GM21786 (cell line): ENCODE data around the gene AIF1.

ENCODE experiments used
- ATAC-seq: cut with Tn5 transposase; IDR thresholded peaks from one replicate; pipeline ENCODE4 v1.9.1; 2021; ENCODE audit not compliant: unreplicated experiment

The AIF1 gene

GRCh38 chr6:31641370-31641769 lies 26.3 kb downstream of the AIF1 start:
- no peak for ATAC-seq

DNA sequence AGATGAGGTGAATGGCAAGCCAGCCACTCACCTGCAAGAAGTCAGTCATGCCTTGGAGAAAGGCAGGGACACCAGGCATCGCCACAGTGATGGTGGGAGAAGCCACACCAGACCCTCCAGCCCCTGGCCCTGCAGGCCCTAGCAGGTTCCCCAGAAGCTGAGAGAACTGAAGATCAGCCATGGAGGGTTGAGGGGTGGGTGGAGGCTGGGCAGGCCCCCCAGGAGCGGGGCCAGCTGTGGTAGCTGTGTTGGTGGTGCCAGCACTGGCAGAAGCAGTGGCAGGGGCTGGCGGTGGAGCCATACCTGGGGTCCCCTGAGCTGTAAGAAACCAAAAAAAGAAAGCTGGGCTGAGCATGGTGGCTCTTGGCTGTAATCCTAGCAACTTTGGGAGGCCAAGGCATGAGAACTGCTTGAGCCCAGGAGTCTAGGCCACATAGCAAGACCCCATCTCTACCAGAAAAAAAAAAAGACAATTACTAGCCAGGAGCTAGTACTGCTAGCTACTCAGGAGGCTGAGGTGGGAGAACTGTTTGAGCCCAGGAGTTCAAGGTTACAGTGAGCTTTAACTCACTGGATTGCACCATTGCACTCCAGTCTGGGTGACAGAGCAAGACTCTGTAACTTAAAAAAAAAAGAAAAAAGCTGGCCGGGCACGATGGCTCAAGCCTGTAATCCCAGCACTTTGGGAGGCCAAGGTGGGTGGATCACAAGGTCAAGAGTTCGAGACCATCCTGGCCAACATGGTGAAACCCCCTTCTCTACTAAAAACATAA lies 27.9 kb downstream of the AIF1 start:
- ATAC-seq, result no peak

- ATAC-seq, result no peak
Measured at GRCh38 chr6:31643818-31644454, 28.9 kb downstream of the AIF1 start.

DNA sequence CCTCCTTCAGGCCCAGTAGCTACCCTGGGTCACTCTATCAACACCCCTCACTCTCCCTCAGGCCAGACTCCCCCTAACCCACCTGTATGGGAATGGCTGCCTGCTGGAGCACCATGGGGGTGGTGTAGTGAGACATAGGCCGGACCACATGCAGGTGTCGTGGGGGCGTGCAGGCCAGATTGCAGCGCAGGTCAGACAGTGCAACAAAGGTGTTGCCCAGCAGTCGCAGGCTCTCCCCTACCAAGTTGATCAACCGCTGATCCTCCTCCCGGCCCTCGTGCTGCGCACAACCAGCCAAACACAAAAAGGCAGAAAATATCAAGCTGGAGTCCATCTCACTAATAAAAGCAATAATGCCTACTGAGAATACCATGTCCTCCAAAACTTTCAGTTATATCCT lies 30.3 kb downstream of the AIF1 start:
- ATAC-seq, result no peak

DNA sequence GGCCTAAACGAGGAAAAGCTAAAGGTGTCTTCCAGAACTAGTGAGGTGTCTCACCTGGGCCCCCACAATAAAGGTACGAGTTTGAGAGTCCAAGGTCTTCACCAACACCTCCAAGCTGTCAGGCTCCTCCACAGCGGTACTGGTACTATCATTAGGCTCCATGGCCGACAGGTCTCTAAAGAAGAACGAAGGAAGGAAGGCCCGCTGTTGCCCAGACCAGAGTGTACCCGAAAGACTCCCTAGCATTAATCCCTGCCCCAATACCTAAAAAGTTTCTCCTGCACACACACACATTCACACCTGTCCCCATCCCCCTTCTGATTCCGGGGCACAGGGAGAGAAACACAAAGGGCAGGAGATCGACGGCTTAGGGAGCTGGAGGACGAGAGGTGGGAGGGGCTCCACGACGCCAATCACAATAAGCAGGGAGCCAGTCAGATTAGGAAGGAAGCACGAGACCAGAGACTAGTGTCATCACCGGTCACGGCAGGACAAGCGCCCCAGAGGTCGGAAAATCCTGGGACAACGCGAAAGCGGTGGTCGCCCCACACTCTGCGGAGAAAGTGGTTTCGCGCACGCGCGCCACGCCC lies 36.7 kb downstream of the AIF1 start:
- ATAC-seq, result peak; percentile 26

DNA sequence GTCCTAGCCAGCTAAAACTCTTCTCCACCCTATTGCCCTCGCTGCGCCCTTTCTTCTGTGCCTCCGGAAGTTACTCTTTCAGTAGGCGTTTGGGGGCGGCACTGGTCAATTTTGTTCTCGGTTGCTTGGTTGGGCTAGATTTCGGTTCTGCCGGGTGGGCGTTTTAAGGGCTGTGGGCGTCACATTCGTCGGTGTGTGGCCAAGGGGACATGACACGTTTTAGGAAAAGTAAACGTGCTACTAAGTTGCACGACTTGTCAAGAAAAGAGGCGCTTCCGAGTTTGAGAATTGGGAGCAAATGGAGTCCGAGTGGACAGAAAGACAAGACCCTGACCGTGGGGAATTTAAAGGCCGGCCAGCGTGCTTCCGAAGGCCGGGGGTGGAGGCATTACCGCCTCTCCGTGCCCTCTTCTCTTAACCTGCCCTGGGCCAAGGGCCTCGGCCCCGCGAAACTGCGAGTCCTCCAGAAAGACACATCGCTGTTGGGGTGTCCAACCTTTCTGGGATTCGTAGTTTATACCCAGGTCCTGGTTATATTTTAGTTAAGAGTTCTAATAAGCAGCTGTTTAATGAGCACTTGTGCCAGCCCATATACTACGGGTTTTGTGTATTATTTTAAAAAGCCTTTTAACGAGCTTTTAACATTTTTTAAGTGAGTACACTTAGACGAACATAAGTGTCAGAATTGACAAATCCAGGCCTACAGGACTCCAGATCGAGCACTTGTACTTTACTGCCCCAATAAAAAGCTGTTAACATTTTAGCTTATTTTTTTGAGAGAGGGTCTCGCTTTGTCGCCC lies 38.1 kb downstream of the AIF1 start:
- ATAC-seq, result peak; percentile 57

DNA sequence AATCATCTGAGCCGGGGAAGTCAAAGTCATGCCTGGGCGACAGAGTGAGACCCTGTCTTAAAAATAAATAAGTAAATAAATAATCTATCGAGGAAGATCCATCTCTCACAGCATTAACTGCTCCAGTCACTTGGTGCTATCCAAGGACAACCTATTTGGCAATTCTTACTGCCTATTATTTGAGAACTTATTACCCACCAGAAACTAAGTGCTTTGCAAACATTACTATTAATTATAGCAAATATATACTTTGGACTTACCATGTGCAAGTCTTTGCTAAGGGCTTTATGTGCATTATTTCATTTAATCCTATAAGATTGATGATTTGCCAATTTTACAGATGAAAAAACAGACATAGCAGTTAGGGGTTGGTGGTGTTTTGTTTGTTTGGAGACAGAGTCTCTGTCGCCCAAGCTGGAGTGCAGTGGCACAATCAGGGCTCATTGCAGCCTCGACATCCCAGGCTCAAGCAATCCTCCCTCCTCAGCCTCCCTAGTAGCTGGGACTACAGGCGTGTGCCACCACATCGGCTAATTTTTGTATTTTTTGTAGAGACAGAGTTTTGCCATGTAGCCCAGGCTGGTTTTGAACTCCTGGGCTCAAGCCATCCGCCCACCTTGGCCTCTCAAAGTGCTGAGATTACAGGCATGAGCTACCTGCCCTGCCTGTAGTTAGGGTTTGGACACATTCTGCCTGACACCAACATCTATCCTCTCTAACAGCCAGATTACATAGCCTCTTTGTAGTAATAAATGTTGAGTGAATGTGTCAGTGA lies 39.7 kb downstream of the AIF1 start:
- ATAC-seq, result no peak

DNA sequence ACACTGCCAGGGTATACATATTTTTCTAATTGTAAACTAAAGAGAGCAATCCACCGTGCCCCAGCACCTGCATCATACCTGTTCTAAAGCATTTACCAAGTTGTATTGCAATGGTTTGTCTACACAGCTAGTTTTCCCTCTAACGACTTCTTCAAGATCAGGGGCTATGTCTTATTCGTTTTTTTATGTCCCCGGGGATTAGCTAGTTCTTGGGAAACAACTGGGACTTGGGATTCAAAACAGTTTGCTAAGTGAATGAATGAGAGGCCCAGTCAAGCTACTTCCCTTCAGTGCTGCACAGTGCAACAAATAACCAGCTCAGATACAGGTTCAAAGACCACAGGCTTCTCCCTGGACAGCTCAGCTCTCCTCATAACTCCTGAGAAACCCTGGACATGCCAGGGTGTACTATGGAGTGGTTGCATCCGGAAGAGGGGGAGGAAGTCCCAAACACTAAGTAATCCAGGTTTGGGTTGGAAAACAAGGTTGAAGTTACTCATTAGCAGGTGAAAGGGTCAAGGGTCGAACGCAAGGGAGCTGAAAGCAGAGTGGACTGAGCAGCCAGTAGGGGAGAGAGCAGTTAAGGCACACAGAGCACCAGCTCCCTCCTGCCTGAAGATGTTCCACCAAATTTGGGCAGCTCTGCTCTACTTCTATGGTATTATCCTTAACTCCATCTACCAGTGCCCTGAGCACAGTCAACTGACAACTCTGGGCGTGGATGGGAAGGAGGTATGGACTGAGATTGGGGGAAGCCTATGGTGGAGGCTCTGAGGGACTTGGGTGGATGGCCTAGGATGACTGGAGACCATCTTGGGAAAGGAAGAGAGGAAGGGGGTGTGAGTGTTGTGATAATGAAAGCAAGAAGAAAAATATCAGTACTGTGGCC lies 40.6 kb downstream of the AIF1 start, which contains the start of gene APOM:
APOM (plus strand) TSS at position 546 of the 889 bp plus-strand sequence; CDS start at position 619, 73 bp downstream.
- no peak for ATAC-seq

GRCh38 chr6:31657406-31658157 lies 42.5 kb downstream of the AIF1 start:
- no peak for ATAC-seq

GRCh38 chr6:31658158-31658688 lies 43.2 kb downstream of the AIF1 start:
- ATAC-seq, result no peak

DNA sequence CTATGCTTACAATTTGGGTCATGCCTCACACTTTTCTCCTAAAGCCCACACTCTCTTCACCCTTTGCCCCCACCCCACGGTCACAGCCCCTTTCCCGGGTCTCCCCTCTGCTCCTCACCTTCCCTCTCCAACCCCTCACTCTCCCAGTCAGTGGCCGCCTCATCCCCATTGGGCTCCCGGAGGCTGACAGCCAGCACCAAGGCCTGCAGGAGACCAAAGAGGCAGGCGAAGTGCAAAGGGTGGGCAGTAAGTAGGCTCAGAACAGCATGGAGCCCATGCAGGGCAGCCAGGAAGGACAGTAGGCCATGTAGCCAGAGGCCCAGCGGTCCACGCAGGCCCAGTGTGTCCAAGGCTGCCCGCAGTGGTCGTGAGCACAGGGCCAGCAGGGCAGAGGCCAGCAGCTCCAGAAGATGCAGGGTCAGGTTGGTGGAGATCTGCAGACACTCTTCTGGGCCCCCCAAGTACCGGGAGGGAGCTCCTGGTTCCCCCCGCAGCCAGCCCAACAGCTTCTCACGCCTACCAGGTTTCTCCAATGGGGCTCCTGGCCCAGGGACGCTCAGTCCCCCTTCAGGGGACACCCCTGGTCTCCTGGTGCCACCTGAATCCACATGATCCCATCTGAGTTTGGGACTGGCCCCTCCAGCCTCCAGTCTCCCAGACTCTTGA lies 44.1 kb downstream of the AIF1 start:
- no peak for ATAC-seq

GRCh38 chr6:31659649-31660380 lies 44.8 kb downstream of the AIF1 start:
- no peak for ATAC-seq

DNA sequence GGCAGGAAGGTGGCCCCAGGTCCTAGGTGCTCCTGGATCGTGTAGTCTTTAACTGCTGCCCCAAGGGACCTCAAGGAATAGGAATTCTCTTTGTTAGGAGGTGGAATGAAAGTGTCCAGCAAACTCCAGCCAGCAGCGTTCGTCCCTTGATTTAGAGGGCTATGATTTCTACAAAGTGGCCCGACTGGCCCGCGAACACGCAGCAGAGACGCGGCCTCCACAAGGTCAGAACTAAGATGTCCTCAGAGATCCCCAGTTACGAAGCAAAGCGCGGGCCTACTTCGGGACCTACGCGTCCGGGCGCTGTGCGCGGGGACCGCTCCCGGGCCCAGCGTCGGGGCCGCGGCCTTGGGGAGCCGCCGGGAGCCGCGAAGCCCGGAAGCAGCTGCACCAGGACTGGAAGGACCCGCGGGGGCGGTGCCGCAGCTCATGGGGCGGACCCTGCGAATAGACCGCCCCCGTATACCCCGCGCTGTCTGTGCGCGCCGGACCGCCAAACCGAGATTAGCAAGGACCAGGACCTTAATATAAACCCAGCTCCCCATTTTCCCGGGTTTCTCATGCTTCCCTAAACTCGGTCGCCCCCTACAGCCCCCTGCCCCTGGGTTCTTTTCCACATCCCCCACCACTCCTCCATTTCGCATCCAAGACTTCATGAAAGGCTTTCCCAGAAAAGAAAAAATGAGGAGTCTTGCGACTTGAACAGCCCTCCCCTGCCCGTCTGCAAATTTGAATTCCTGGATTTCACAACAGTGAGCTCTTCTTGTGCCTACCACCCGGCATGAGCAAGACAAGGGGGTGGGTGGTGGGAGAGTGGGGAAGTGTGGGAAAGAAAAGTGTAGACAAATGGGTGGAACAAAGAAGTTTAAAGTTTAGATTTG lies 45.6 kb downstream of the AIF1 start, which contains the start of gene C6orf47:
C6orf47 (minus strand) TSS at position 398 of the 881 bp plus-strand sequence. CDS start 831 bp downstream, outside the sequence.
- ATAC-seq, result peak; percentile 49

GRCh38 chr6:31661262-31662123 lies 46.5 kb downstream of the AIF1 start:
- ATAC-seq, result no peak

- no peak for ATAC-seq
Measured at GRCh38 chr6:31662124-31662723, 47.2 kb downstream of the AIF1 start.
